GM23338 (cell line): ENCODE data around the gene HELT.

ENCODE experiments used
- CTCF ChIP-seq, 2 experiments: fragments of 200-600 bp in 1 of 2; sonication (generic) in 1 of 2; conservative IDR thresholded peaks; 2 replicates each; pipeline versions ENCODE4 v1.5.1 to v1.6.1; 2016 to 2017; ENCODE audit warnings: antibody characterized with exemption in 2 of 2, low read depth in 2 of 2, mild to moderate bottlenecking in 2 of 2, moderate library complexity in 1 of 2
- EZH2phosphoT487 ChIP-seq: fragments of 200-600 bp; sonication (generic); IDR thresholded peaks from one replicate; pipeline ENCODE4 v1.8.1; 2018; ENCODE audit warnings: antibody characterized with exemption; ENCODE audit not compliant: unreplicated experiment
- POLR2AphosphoS5 ChIP-seq: IDR thresholded peaks from 2 replicates; pipeline ENCODE4 v1.6.1; 2016; ENCODE audit warnings: antibody characterized with exemption, low read depth
- TF ChIP-seq, protein P1 (sequence below): IDR thresholded peaks from one replicate; pipeline ENCODE4 v1.6.1; 2018; ENCODE audit warnings: antibody characterized with exemption; ENCODE audit not compliant: unreplicated experiment

- TF ChIP-seq EZH2phosphoT487 (no peak), POLR2AphosphoS5 (no peak), CTCF (conservative IDR thresholded peaks at IDR 0.05; ENCODE audit: low read depth in 2 of 2) (no peak)
- TF ChIP-seq, protein P1, sequence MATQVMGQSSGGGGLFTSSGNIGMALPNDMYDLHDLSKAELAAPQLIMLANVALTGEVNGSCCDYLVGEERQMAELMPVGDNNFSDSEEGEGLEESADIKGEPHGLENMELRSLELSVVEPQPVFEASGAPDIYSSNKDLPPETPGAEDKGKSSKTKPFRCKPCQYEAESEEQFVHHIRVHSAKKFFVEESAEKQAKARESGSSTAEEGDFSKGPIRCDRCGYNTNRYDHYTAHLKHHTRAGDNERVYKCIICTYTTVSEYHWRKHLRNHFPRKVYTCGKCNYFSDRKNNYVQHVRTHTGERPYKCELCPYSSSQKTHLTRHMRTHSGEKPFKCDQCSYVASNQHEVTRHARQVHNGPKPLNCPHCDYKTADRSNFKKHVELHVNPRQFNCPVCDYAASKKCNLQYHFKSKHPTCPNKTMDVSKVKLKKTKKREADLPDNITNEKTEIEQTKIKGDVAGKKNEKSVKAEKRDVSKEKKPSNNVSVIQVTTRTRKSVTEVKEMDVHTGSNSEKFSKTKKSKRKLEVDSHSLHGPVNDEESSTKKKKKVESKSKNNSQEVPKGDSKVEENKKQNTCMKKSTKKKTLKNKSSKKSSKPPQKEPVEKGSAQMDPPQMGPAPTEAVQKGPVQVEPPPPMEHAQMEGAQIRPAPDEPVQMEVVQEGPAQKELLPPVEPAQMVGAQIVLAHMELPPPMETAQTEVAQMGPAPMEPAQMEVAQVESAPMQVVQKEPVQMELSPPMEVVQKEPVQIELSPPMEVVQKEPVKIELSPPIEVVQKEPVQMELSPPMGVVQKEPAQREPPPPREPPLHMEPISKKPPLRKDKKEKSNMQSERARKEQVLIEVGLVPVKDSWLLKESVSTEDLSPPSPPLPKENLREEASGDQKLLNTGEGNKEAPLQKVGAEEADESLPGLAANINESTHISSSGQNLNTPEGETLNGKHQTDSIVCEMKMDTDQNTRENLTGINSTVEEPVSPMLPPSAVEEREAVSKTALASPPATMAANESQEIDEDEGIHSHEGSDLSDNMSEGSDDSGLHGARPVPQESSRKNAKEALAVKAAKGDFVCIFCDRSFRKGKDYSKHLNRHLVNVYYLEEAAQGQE, result no peak
Observed at GRCh38 chr4:184994623-184995010, 23.7 kb upstream of the HELT start.
